HCT116 (cell line): ENCODE results near the gene ZNF282. TPM values are rescaled to one million over a fixed set of nuclear protein-coding genes. Genes with fewer than 3 reads are reported as not detected.

Experiments used
- ATAC-seq: fragments of 200-7000 bp; cut with Tn5 transposase; 2 replicates; pipeline ENCODE4 v1.9.1; 2020; ENCODE audit warnings: mild to moderate bottlenecking, moderate library complexity
- BruUV-seq: library from RNA; stranded (reverse); fragments of 400-500 nt; replicated peaks from 2 replicates; lab custom pipeline; 2021; lab: Mats Ljungman, UMichigan
- CTCF ChIA-PET: fragments of 300-600 bp; sonication (Branson Sonifier 250); formaldehyde crosslinking; loops from one replicate; lab custom pipeline; 2021; ENCODE audit warnings: antibody characterized with exemption; lab: Charles Lee
- POLR2A ChIA-PET: fragments of 300-600, 350-600 bp; sonication (Branson Sonifier 250); formaldehyde crosslinking; loops from one replicate; lab custom pipeline; 2021; ENCODE audit warnings: antibody characterized with exemption; lab: Charles Lee
- RAD21 ChIA-PET, 2 experiments: fragments of 300-600 bp; sonication (Branson Sonifier 250); formaldehyde crosslinking; loops; one replicate each; lab custom pipeline; 2023; ENCODE audit warnings: low total read pairs in 2 of 2; ENCODE audit not compliant: uncharacterized antibody in 2 of 2, unreplicated experiment in 2 of 2, low non-redundant PET in 1 of 2; lab: Charles Lee
- DNase-seq: peaks from one replicate; pipeline ENCODE4 v3.0.0-alpha.2; 2010; ENCODE audit warnings: low read depth, low spot score
- H2AFZ ChIP-seq: fragments of 200-600 bp; shearing (Covaris generic), sonication (generic); 2 replicates; pipeline ENCODE4 v1.6.1; 2017; ENCODE audit warnings: low read depth, mixed run types, mixed read lengths, antibody characterized with exemption, low read length; ENCODE audit not compliant: poor library complexity, severe bottlenecking
- H3K27ac ChIP-seq: 2 replicates; pipeline ENCODE4 v1.5.1; 2012; ENCODE audit warnings: low read depth, low read length
- H3K27me3 ChIP-seq: fragments of 200-600 bp; sonication (generic); 2 replicates; pipeline ENCODE4 v1.6.1; 2016; ENCODE audit warnings: mixed run types, low read length, mixed read lengths; ENCODE audit not compliant: insufficient read depth
- H3K36me3 ChIP-seq, 2 experiments: fragments of 200-500 bp in 1 of 2; fragments of 200-600 bp in 1 of 2; sonication (Bioruptor generic) in 1 of 2; sonication (generic) in 1 of 2; 2 replicates each; pipeline versions ENCODE4 v1.5.1 to v1.6.1; 2014 to 2016; ENCODE audit warnings: low read length in 2 of 2, inconsistent platforms in 1 of 2, mixed read lengths in 1 of 2, mixed run types in 1 of 2; ENCODE audit not compliant: insufficient read depth in 2 of 2, control insufficient read depth in 1 of 2
- H3K4me1 ChIP-seq, 2 experiments: fragments of 200-600 bp in 1 of 2; sonication (generic) in 1 of 2; 2 replicates each; pipeline versions ENCODE4 v1.5.1 to v1.6.1; 2012 to 2017; ENCODE audit warnings: low read length in 2 of 2, inconsistent platforms in 1 of 2, mild to moderate bottlenecking in 1 of 2, mixed read lengths in 1 of 2, mixed run types in 1 of 2, moderate library complexity in 1 of 2; ENCODE audit not compliant: insufficient read depth in 2 of 2, control insufficient read depth in 1 of 2
- H3K4me2 ChIP-seq: fragments of 200-600 bp; sonication (generic); 2 replicates; pipeline ENCODE4 v1.6.1; 2017; ENCODE audit warnings: mixed run types, low read length, mixed read lengths
- H3K4me3 ChIP-seq, 2 experiments: fragments of 200-600 bp in 1 of 2; sonication (generic) in 1 of 2; replicated peaks in 1 of 2; 2 replicates each; pipeline ENCODE4 v1.5.1; 2011 to 2016; ENCODE audit warnings: low read length in 2 of 2, control low read depth in 1 of 2, low read depth in 1 of 2, mild to moderate bottlenecking in 1 of 2, mixed read lengths in 1 of 2, mixed run types in 1 of 2
- H3K79me2 ChIP-seq: fragments of 200-600 bp; sonication (generic); 2 replicates; pipeline ENCODE4 v1.6.1; 2017; ENCODE audit warnings: mild to moderate bottlenecking, mixed run types, low read length, moderate library complexity, mixed read lengths; ENCODE audit not compliant: insufficient read depth
- H3K9ac ChIP-seq: fragments of 200-600 bp; sonication (generic); 2 replicates; pipeline ENCODE4 v1.6.1; 2016; ENCODE audit warnings: low read length, mixed read lengths
- H3K9me2 ChIP-seq: fragments of 200-600 bp; sonication (generic), shearing (Covaris generic); 2 replicates; pipeline ENCODE4 v1.6.1; 2017; ENCODE audit warnings: mixed run types, mild to moderate bottlenecking, moderate library complexity; ENCODE audit not compliant: insufficient read depth
- H3K9me3 ChIP-seq, 2 experiments: fragments of 200-500 bp in 1 of 2; fragments of 200-600 bp in 1 of 2; sonication (Bioruptor generic) in 1 of 2; sonication (generic) in 1 of 2; 2 replicates each; pipeline ENCODE4 v1.6.1; 2014 to 2017; ENCODE audit warnings: low read length in 2 of 2, mixed read lengths in 2 of 2, inconsistent platforms in 1 of 2, low read depth in 1 of 2, mild to moderate bottlenecking in 1 of 2, mixed run types in 1 of 2, moderate library complexity in 1 of 2; ENCODE audit not compliant: control insufficient read depth in 1 of 2, insufficient read depth in 1 of 2
- H4K20me1 ChIP-seq: fragments of 200-600 bp; sonication (generic), shearing (Covaris generic); 2 replicates; pipeline ENCODE4 v1.6.1; 2017; ENCODE audit warnings: mixed run types, mild to moderate bottlenecking, moderate library complexity; ENCODE audit not compliant: insufficient read depth
- CBX3 ChIP-seq: IDR thresholded peaks from 2 replicates; pipeline ENCODE4 v1.6.1; 2012; ENCODE audit warnings: low read depth
- EGR1 ChIP-seq: IDR thresholded peaks from 2 replicates; pipeline ENCODE4 v1.6.1; 2012; ENCODE audit warnings: low read depth
- ELF1 ChIP-seq: IDR thresholded peaks from 2 replicates; pipeline ENCODE4 v1.6.1; 2012; ENCODE audit warnings: low read depth, borderline replicate concordance
- POLR2AphosphoS5 ChIP-seq: IDR thresholded peaks from 2 replicates; pipeline ENCODE4 v1.6.1; 2011; ENCODE audit warnings: mild to moderate bottlenecking, low read depth, low read length, moderate library complexity
- TCF7L2 ChIP-seq: IDR thresholded peaks from 2 replicates; pipeline ENCODE4 v1.7.0; 2011; ENCODE audit warnings: borderline replicate concordance, inconsistent platforms; ENCODE audit not compliant: insufficient read depth, insufficient read length; ENCODE audit errors: extremely low read depth
- YY1 ChIP-seq: IDR thresholded peaks from 2 replicates; pipeline ENCODE4 v1.6.1; 2011; ENCODE audit warnings: low read length, low read depth, moderate library complexity, mild to moderate bottlenecking; ENCODE audit not compliant: insufficient replicate concordance; ENCODE audit errors: extremely low read depth
- ZBTB33 ChIP-seq: IDR thresholded peaks from 2 replicates; pipeline ENCODE4 v1.6.1; 2011; ENCODE audit warnings: mild to moderate bottlenecking, low read length, moderate library complexity; ENCODE audit not compliant: insufficient replicate concordance; ENCODE audit errors: extremely low read depth
- intact Hi-C: fragments of 100-400 bp; cut with micrococcal nuclease; formaldehyde crosslinking; loops from 2 replicates; pipeline ENCODE4 v1.10.0; 2022
- total RNA-seq: library from RNA; stranded (reverse); gene quantifications from one replicate; pipeline ENCODE4 v1.2.1, GENCODE V29; 2021; ENCODE audit not compliant: unreplicated experiment

ZNF282 gene
- total RNA-seq, 1 experiment from 2014 or later, result 30.4 TPM

- CTCF ChIA-PET, result no interaction called here
- no peak overlapping the region for H3K4me3 ChIP-seq
- H3K9me3 ChIP-seq, result no peaks in the 10 kb centered on the region
- POLR2A ChIA-PET, result no interaction called here
- H3K27me3 ChIP-seq, result no peaks in the 10 kb centered on the region
- H4K20me1 ChIP-seq, result no peaks in the 10 kb centered on the region
- no TSS peak for BruUV-seq
- H3K9me2 ChIP-seq, result no peaks in the 10 kb centered on the region
- no peak overlapping the region for H3K9ac ChIP-seq
- ATAC-seq (no peak), DNase-seq (no peak)
- no peak overlapping the region for H3K4me2 ChIP-seq
- intact Hi-C loops, result no loop called here
- peaks cover 0 to 2% of the 10 kb centered on the region in 2 experiments; a peak in 2 of 4 replicates for H3K36me3 ChIP-seq
- H3K27ac ChIP-seq, result no peak overlapping the region
- no peak overlapping the region for H2AFZ ChIP-seq
- H3K79me2 ChIP-seq, result peaks cover 75% of the 10 kb centered on the region
- TF ChIP-seq EGR1, result no peak
- H3K4me1 ChIP-seq, result peaks cover 7 to 14% of the 10 kb centered on the region in 2 experiments; a peak in 3 of 4 replicates
- RAD21 ChIA-PET, result no interaction called here
Measured at GRCh38 chr7:149153346-149153745, 42.0 kb upstream of the ZNF282 start.

- no TSS peak for BruUV-seq
Measured at GRCh38 chr7:149154056-149154455, 41.3 kb upstream of the ZNF282 start.

More at GRCh38 chr7:149154056-149154455, 41.3 kb upstream of the ZNF282 start:
- CTCF ChIA-PET, result no interaction called here
- DNase-seq (no peak), ATAC-seq (no peak)
- RAD21 ChIA-PET, result no interaction called here
- no peaks in the 10 kb centered on the region for H3K9me2 ChIP-seq
- no peak overlapping the region for H3K4me3 ChIP-seq
- POLR2A ChIA-PET, result no interaction called here
- H3K9me3 ChIP-seq, result no peaks in the 10 kb centered on the region
- intact Hi-C loops, result no loop called here
- no peaks in the 10 kb centered on the region for H4K20me1 ChIP-seq
- TF ChIP-seq YY1, result no peak
- no peak for TF ChIP-seq ZBTB33
- TF ChIP-seq ELF1, result no peak
- TF ChIP-seq CBX3, result no peak
- TF ChIP-seq POLR2AphosphoS5, result no peak
- TF ChIP-seq TCF7L2, result no peak
- H3K79me2 ChIP-seq, result peaks cover 72% of the 10 kb centered on the region
- peaks cover 0 to 2% of the 10 kb centered on the region in 2 experiments; a peak in 2 of 4 replicates for H3K36me3 ChIP-seq
- H3K27ac ChIP-seq, result no peak overlapping the region
- no peaks in the 10 kb centered on the region for H3K27me3 ChIP-seq
- peaks cover 3 to 7% of the 10 kb centered on the region in 2 experiments; a peak in 3 of 4 replicates for H3K4me1 ChIP-seq
- H3K9ac ChIP-seq, result no peak overlapping the region
- no peak overlapping the region for H2AFZ ChIP-seq
- H3K4me2 ChIP-seq, result no peak overlapping the region
